C4-2B (cell line): Measurements from ENCODE around the gene CD200.

Source experiments
- H3K27ac ChIP-seq: fragments of 450-650 bp; 2 replicates; pipeline ENCODE4 v1.5.1; 2017
- CTCF ChIP-seq: fragments of 450-650 bp; conservative IDR thresholded peaks from 2 replicates; pipeline ENCODE4 v1.5.1; 2017; ENCODE audit warnings: mild to moderate bottlenecking
- ZFX ChIP-seq: fragments of 450-650 bp; IDR thresholded peaks from 2 replicates; pipeline ENCODE4 v1.6.1; 2017

Gene CD200

GRCh38 chr3:112362221-112362620 is 29.3 kb downstream of the CD200 start:
- TF ChIP-seq CTCF (no peak), ZFX (no peak)
- H3K27ac ChIP-seq = no peak overlapping the region

GRCh38 chr3:112364291-112364690 is 31.3 kb downstream of the CD200 start:
- H3K27ac ChIP-seq = no peak overlapping the region
- TF ChIP-seq ZFX (no peak), CTCF (no peak)

- H3K27ac ChIP-seq = no peak overlapping the region
- TF ChIP-seq CTCF = no peak
- no peak for TF ChIP-seq ZFX
Measured at GRCh38 chr3:112365035-112365434, 32.1 kb downstream of the CD200 start.

GRCh38 chr3:112365636-112366035 is 32.7 kb downstream of the CD200 start:
- no peak for TF ChIP-seq ZFX
- TF ChIP-seq CTCF = no peak
- H3K27ac ChIP-seq = no peak overlapping the region

GRCh38 chr3:112366522-112366921 is 33.6 kb downstream of the CD200 start:
- TF ChIP-seq ZFX = no peak
- no peak for TF ChIP-seq CTCF
- no peak overlapping the region for H3K27ac ChIP-seq

- TF ChIP-seq ZFX = no peak
- no peak for TF ChIP-seq CTCF
- no peak overlapping the region for H3K27ac ChIP-seq
Measured at GRCh38 chr3:112371569-112371968, 38.6 kb downstream of the CD200 start.

GRCh38 chr3:112372396-112372795 is 39.4 kb downstream of the CD200 start:
- no peak overlapping the region for H3K27ac ChIP-seq
- TF ChIP-seq CTCF (no peak), ZFX (no peak)
